Neural cell (in vitro differentiated cells): ENCODE data around the gene INTS12. TPM values are rescaled to one million over a fixed set of nuclear protein-coding genes. Genes with fewer than 3 reads are reported as not detected.

Source experiments
- H2AFZ ChIP-seq: fragments of 200-600, 300-800 bp; sonication (generic), shearing (Covaris generic); 2 replicates; pipeline ENCODE4 v1.6.0; 2014; ENCODE audit warnings: low read depth, mild to moderate bottlenecking, antibody characterized with exemption, low read length, moderate library complexity
- H3F3A ChIP-seq: fragments of 200-600 bp; shearing (Covaris generic); 2 replicates; pipeline ENCODE4 v1.6.1; 2016; ENCODE audit warnings: mild to moderate bottlenecking, moderate library complexity, mixed read lengths, antibody characterized with exemption, low read length; ENCODE audit not compliant: insufficient read depth, poor library complexity, severe bottlenecking
- H3K27ac ChIP-seq: fragments of 200-600, 300-800 bp; sonication (generic), shearing (Covaris generic); 2 replicates; pipeline ENCODE4 v1.5.1; 2014; ENCODE audit warnings: mild to moderate bottlenecking, low read length, moderate library complexity
- H3K27me3 ChIP-seq: fragments of 300-800, 200-600 bp; sonication (generic), shearing (Covaris generic); 2 replicates; pipeline ENCODE4 v1.6.0; 2014; ENCODE audit warnings: mild to moderate bottlenecking, low read depth, low read length, moderate library complexity; ENCODE audit not compliant: insufficient read depth
- H3K36me3 ChIP-seq: fragments of 300-800, 200-600 bp; sonication (generic), shearing (Covaris generic); 2 replicates; pipeline ENCODE4 v1.5.1; 2014; ENCODE audit warnings: mild to moderate bottlenecking, antibody characterized with exemption, low read length, moderate library complexity; ENCODE audit not compliant: insufficient read depth
- H3K4me2 ChIP-seq: fragments of 300-800, 200-600 bp; sonication (generic), shearing (Covaris generic); 2 replicates; pipeline ENCODE4 v1.6.0; 2014; ENCODE audit warnings: mild to moderate bottlenecking, low read length
- H3K4me3 ChIP-seq: fragments of 300-800, 200-600 bp; sonication (generic), shearing (Covaris generic); 2 replicates; pipeline ENCODE4 v1.5.1; 2014; ENCODE audit warnings: mild to moderate bottlenecking, low read length, moderate library complexity
- H3K79me2 ChIP-seq: fragments of 200-600 bp; shearing (Covaris generic); replicated peaks from 2 replicates; pipeline ENCODE4 v1.6.0; 2014; ENCODE audit warnings: mild to moderate bottlenecking, low read length, moderate library complexity; ENCODE audit not compliant: insufficient read depth
- H3K9ac ChIP-seq: fragments of 300-800, 200-600 bp; sonication (generic), shearing (Covaris generic); 2 replicates; pipeline ENCODE4 v1.6.1; 2016; ENCODE audit warnings: mild to moderate bottlenecking, low read length, mixed read lengths
- H3K9me2 ChIP-seq: fragments of 200-600 bp; shearing (Covaris generic); 2 replicates; pipeline ENCODE4 v1.6.1; 2016; ENCODE audit warnings: mild to moderate bottlenecking, low read length, mixed read lengths; ENCODE audit not compliant: insufficient read depth
- H3K9me3 ChIP-seq: fragments of 200-600, 300-800 bp; sonication (generic), shearing (Covaris generic); 2 replicates; pipeline ENCODE4 v1.6.1; 2016; ENCODE audit warnings: mild to moderate bottlenecking, mixed run types, low read length, moderate library complexity, mixed read lengths
- H4K20me1 ChIP-seq: fragments of 200-600 bp; shearing (Covaris generic); 2 replicates; pipeline ENCODE4 v1.6.1; 2016; ENCODE audit warnings: mild to moderate bottlenecking, mixed run types; ENCODE audit not compliant: insufficient read depth
- CTCF ChIP-seq: fragments of 450-650 bp; IDR thresholded peaks from 2 replicates; pipeline ENCODE4 v1.5.1; 2014; ENCODE audit warnings: antibody characterized with exemption, mild to moderate bottlenecking, moderate library complexity; ENCODE audit not compliant: poor library complexity, severe bottlenecking
- EP300 ChIP-seq: fragments of 450-650 bp; conservative IDR thresholded peaks from 2 replicates; pipeline ENCODE4 v1.6.1; 2014; ENCODE audit warnings: antibody characterized with exemption, mild to moderate bottlenecking, moderate library complexity; ENCODE audit not compliant: poor library complexity, severe bottlenecking
- EZH2 ChIP-seq: fragments of 200-600, 300-800 bp; shearing (Covaris generic), sonication (generic); IDR thresholded peaks from 2 replicates; pipeline ENCODE4 v1.6.1; 2014; ENCODE audit warnings: antibody characterized with exemption, low read length, borderline replicate concordance, mild to moderate bottlenecking; ENCODE audit not compliant: insufficient read depth, poor library complexity, severe bottlenecking
- MXI1 ChIP-seq: fragments of 450-650 bp; conservative IDR thresholded peaks from 2 replicates; pipeline ENCODE4 v1.6.1; 2014; ENCODE audit warnings: antibody characterized with exemption, mild to moderate bottlenecking; ENCODE audit not compliant: poor library complexity, severe bottlenecking
- POLR2AphosphoS5 ChIP-seq: IDR thresholded peaks from 2 replicates; pipeline ENCODE4 v1.6.1; 2012
- RAD21 ChIP-seq: fragments of 450-650 bp; conservative IDR thresholded peaks from 2 replicates; pipeline ENCODE4 v1.6.1; 2014; ENCODE audit warnings: antibody characterized with exemption, mild to moderate bottlenecking, moderate library complexity
- REST ChIP-seq: IDR thresholded peaks from 2 replicates; pipeline ENCODE4 v1.6.1; 2012; ENCODE audit warnings: borderline replicate concordance
- SMC3 ChIP-seq: fragments of 450-650 bp; conservative IDR thresholded peaks from 2 replicates; pipeline ENCODE4 v1.6.1; 2014; ENCODE audit warnings: antibody characterized with exemption, mild to moderate bottlenecking, moderate library complexity; ENCODE audit not compliant: poor library complexity
- TAF1 ChIP-seq: IDR thresholded peaks from 2 replicates; pipeline ENCODE4 v1.6.1; 2012; ENCODE audit warnings: low read depth
- polyA plus RNA-seq: library from polyadenylated mRNA; depleted of rRNA; stranded (reverse); fragments of >200 nt; gene quantifications from 2 replicates; pipeline ENCODE4 v1.2.3, GENCODE V29; 2014

INTS12 gene
- polyA plus RNA-seq, 1 donor from 2014 or later = 24.2 TPM

- Histone ChIP-seq H4K20me1 (no peaks in the 10 kb centered on the region), H3K79me2 (peaks cover 55% of the 10 kb centered on the region), H2AFZ (peak overlapping the region; percentile 48)
Observed at GRCh38 chr4:105709081-105709450, 577 bp upstream of the INTS12 start.

GRCh38 chr4:105707782-105708180, 708 bp downstream of the INTS12 start:
- H3K36me3 ChIP-seq = no peaks in the 10 kb centered on the region
- H4K20me1 ChIP-seq = no peaks in the 10 kb centered on the region
- H3K4me3 ChIP-seq = peak overlapping the region; percentile 88
- peak overlapping the region; percentile 88 for H3K9ac ChIP-seq
- no peaks in the 10 kb centered on the region for H3K9me2 ChIP-seq
- H3K9me3 ChIP-seq = no peaks in the 10 kb centered on the region
- peak overlapping the region; percentile 79 for H2AFZ ChIP-seq
- no peak for TF ChIP-seq EP300
- no peak for TF ChIP-seq RAD21
- TF ChIP-seq TAF1 = no peak
- no peak for TF ChIP-seq EZH2
- no peak for TF ChIP-seq CTCF
- no peak for TF ChIP-seq SMC3
- no peak for TF ChIP-seq POLR2AphosphoS5
- no peak for TF ChIP-seq MXI1
- no peak for TF ChIP-seq REST
- no peaks in the 10 kb centered on the region for H3K27me3 ChIP-seq
- peak overlapping the region; percentile 78 for H3K4me2 ChIP-seq
- H3F3A ChIP-seq = peaks cover 8% of the 10 kb centered on the region
- H3K79me2 ChIP-seq = peaks cover 57% of the 10 kb centered on the region
- peak overlapping the region; percentile 89 for H3K27ac ChIP-seq

More at GRCh38 chr4:105709081-105709450, 577 bp upstream of the INTS12 start:
- H3K4me3 ChIP-seq = peak overlapping the region; percentile 88
- H3K9me2 ChIP-seq = no peaks in the 10 kb centered on the region
- no peaks in the 10 kb centered on the region for H3K9me3 ChIP-seq
- peak overlapping the region; percentile 89 for H3K4me2 ChIP-seq
- H3K27ac ChIP-seq = peak overlapping the region; percentile 89
- peak overlapping the region; percentile 88 for H3K9ac ChIP-seq
- no peaks in the 10 kb centered on the region for H3K27me3 ChIP-seq
- H3F3A ChIP-seq = peaks cover 8% of the 10 kb centered on the region
- TF ChIP-seq EZH2 = no peak
- no peak for TF ChIP-seq CTCF
- TF ChIP-seq MXI1 = no peak
- TF ChIP-seq RAD21 = no peak
- no peak for TF ChIP-seq EP300
- no peak for TF ChIP-seq TAF1
- no peak for TF ChIP-seq POLR2AphosphoS5
- no peaks in the 10 kb centered on the region for H3K36me3 ChIP-seq
